Activated CD4-positive, CD25-positive, alpha-beta regulatory T cell (primary cell): ENCODE data around the gene ASB2.
A peak's percentile ranks its signal among the peaks of the same experiment; 100 is the strongest.

ENCODE experiments used
- DNase-seq, 4 experiments: peaks; one replicate each; lab custom pipeline; 2025; lab: John Stamatoyannopoulos, UW

Gene ASB2

DNA sequence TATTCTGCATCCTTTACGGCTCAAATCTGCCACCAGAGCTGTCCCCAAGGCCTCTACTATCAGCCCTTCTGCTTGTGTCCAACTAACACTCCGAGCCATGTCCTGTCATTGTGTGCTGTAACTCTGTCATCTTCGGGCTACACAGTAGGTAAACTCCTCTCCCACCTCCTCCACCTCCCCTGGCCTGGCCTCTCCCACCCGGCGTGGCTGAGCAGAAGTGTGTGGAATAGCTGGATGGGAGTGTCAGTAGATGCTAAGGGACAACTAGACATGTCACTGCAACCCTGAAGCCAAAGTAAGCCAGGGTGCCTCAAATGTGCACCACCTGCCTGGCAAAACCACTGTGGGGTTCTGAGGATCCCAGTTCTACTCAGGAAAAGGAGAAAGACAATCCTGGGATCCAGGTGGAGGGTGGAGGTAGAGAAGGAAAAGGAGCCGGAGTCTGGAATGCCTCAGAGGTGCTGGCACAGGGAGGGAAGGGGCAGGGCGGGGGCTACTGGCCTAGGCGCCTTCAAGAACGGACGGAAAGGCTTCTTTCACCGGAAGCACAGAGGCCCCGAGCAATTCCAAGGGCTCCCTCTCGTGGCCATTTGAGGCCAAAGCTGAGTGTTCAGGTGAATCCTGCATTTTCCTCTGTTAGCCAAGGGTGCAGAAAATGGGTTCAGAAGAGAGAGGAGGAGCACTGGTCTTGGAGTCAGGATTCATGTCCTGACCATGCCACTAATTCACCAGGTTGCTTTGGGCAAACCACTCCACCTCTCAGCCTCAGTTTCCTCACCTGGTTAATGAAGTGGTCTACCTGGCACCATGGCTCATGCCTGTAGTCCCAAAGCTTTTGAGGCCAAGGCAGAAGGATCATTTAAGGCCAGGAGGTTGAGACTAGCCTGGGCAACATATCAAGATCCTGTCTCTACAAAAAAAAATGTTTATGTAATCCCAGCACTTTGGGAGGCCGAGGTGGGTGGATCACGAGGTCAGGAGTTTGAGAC lies 69.7 kb downstream of the ASB2 start:
- DNase-seq, result peak in 2 of 4 experiments; percentile 5 to 36

DNA sequence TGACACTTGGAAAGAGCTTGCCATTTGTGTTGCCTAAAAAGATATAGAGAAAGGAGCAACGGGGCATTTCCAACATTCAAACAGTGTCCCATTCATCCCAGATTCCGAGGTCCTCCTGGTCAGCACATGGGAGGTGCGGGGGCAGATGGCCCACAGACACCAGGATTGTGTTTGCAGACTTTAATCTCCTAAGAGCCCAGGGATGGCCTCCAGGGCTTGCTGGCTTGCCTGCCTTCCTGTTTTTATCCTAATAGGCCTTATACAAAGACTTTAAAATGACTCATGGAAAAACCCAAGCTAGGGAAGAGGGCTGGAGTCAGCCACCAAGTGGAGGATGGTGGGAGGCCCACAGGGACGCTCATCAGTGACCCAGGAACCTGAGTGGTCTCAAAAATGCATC lies 70.7 kb downstream of the ASB2 start:
- no peak for DNase-seq

DNA sequence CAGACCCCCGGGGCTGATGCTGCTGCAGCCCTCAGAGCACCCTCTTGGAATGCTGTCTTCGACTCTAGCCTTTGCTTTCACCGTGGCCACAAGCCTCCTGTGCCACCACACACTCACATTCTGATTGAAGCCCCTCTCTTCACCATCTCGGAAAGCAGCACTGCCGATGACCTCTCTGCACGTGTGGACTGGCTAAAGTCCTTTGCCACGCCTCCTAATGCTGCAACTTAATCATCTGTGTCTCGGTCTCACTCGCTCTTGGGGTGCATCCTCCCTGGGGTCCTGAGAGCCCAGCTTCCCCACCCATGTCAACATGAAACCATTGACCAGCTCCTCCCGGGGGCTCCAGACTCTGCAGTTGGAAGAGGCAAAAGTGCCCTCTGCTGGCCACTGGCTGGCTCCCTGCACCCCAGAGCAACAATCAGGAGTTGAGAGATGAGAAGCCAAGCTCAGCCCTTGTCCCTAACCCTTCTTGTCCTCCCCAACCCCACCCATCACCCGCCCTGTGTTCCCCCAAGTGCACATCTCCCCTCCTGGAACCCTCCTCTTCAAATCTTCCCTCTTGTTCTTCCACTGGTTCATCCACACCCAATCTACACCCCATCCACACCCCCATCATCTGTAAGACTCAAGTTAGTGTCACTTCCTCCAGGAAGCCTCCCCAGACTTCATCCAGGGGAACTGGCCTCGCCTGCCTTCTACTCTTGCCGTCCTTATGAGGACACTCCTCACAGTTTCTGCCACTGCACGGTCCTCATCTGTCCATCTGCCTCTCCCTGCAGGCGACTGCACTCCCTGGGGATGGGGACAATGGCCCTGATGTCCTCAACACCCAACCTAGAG lies 72.8 kb downstream of the ASB2 start:
- DNase-seq, result no peak

DNA sequence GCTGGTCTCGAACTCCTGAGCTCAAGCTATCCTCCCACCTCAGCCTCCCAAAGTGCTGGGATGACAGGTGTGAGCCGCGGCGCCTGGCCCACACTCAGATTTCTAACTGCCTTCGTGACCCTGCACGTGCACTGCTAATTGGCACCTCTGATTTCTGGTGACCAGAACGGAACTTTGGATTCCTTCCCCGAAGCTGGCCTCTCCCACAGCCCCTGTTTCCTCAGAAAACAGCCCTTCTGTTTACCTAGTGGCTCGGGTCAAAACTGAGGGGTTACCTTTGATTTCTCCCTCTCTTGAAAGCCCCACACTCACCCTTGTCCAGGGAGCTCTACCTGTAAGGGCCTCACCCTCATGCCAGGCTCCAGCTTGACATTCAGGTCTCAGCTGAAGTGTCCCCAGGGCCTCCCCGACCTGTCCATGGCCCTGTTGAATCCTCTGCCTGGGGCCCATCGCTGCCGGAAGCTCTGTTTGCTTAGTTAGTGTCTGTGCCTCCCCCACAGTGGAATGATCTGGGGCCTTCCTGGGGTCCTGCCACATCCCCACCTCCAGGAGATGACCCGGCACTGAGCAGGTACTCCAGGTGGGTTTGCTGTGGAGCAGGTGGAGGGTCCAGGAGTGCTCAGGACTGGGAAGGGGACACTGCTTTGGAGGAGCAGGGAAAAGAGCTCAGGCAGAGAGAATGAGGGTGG lies 73.6 kb downstream of the ASB2 start:
- no peak for DNase-seq

DNA sequence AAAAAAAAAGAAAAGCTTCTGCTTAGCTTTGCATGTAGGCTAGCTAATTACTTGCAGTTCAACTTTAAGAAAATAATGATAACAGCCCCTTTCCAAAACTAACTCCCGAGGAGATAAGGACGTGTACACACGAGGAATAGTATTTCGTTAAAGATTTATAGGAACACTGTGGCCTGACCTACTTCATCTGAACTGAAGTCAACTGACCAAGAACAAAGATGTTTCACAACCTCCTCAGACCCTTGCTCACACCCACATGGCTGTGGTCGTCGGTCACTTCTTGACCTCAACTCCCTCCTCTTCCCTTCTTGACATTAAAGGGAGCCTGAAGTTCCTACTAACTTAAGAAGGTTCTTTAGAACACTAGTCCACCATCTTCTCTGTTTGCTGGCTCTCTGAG lies 74.6 kb downstream of the ASB2 start:
- no peak for DNase-seq

DNA sequence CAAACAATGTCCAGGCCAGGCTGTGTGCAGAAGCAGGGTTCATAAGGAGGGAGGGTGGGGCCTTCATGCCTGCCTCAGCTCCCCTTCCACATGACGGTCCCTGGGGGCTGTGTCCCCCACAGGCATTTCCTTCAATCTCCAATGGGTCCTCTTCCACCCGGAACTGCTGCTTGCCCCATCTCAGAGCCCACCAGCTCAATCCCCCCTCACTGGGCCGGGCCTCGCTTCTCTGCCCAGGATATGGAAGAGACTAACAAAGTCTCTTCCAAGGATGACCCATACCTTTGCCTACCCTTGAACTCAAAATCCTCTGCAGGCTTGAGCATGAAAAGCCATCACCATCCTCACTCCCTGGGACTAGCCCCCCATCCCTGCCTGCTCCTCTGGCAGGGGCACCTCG lies 77.6 kb downstream of the ASB2 start:
- DNase-seq, result no peak

DNA sequence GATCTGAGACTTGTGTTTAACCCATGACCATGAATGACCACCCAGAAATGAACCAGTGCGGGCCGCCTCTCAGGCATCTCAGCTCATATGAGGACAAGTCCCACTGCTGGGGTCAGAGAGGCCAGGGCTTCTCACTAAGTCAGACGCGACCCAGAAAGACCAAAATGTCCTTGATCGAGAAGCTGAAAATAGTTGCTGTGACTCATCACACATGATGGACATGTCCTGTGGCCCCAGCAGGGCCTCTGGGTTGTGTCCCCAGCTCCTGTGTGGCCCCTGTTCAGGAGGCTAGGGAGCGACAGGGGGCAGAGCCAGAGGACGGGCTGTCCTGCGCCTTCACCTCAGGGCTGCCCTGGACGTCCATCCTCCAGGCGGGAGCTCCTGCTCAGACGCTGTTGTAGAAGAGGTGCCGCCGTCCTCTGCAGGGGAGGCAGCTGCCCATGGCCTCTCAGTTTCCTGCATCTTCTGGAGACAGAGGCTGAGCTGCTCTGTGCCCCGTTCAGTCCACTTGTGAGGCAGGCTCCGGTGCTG lies 78.2 kb downstream of the ASB2 start:
- no peak for DNase-seq

DNA sequence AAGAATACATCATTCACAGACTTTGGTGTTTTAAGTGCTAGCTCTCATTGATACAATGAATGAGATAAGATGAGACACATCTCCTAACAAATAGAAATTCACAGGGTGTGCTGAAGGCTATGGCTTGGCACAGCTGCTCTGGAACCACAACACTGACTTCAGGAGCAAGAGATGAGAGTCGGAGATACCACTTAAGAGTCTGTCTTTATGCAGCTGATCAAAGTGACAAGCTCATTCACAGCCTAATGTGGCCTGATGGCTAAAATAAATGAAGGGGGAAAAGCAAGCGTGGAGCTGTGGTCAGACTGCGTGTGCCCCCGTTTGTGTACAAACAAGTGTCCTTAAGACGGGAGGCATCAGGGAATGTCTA lies 78.9 kb downstream of the ASB2 start:
- DNase-seq, result no peak

DNA sequence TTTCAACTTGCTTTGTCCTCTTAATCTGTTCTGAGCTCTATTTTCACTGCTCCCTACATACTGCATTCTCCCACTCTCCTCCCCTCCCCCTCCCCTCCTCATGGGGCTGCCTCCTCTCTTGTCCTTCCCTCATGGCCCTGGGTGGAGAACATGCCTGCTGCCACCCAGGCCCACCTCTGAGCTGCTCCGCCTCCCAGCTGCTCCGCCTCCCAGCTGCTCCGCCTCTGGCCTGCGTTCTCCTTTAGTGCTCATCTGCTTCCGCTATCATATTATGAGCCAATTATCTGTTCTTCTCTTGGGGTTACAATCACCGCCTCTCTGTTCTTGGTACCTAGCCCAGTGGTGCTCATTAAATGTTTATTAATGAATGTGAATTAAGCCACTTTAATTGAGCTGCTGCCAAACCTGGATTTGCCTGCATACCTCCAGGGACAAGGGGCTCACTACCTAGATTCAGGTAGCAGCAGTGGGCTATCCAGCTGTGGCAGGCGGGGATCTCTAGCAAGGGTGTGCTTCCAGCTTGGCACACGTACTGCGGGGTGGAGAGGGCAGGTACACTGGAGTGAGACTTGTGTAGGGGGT lies 81.3 kb downstream of the ASB2 start:
- no peak for DNase-seq

DNA sequence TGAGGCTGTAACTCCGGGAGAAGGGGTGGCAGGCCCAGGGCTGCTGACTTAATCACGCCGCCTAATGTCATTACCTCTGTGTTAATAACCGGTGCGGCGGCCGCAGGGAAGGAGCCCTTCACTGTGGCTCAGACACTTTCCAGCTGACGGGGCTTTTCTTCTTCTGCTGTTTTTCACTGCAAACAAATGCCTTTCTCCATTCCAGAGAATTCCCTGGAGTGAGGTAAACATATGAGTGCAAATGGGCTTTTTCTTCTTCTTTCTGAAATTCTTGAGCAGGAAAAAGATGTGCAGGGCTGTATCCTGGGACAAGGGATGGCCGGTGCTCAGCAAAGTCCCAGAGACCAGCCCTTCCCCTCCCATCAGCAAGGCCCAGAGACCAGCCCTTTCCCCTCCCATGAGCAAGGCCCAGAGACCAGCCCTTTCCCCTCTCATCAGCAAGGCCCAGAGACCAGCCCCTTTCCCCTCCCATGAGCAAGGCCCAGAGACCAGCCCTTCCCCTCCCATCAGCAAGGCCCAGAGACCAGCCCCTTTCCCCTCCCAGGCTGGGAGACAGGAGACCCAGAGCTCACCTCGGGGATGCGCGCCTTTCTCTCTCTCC lies 82.6 kb downstream of the ASB2 start:
- no peak for DNase-seq

DNA sequence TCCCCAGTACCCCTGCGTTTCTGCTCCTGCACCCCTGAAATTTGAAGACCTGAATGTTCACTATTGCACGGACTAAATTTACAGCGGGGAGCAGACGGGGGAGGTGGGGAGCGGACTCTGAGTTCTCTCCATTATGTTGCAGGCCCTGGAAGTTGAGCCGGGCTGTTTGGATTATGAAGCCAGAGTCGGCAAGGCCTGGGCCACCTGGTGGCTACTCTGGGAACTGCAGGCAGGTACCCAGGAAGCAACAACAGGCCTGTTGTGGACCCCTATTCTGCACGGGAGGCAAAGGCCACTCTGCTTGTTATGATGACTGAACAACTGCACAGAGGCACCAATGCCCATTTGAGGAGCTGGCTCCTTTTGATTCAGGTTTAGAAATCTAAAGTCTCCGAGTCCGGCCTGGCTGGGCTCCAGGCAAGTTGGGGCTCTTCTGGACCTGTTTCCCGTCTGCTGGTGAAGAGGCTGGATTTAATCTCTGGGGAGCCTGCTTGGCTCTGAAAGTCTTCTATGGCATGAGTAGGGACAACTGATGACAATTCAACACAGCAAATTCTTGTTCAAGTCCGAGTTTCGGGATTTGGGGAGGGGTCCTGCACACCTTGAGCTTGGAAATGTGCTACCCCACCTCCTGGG lies 83.3 kb downstream of the ASB2 start:
- DNase-seq, result peak; percentile 41 to 79 (median 59)

DNA sequence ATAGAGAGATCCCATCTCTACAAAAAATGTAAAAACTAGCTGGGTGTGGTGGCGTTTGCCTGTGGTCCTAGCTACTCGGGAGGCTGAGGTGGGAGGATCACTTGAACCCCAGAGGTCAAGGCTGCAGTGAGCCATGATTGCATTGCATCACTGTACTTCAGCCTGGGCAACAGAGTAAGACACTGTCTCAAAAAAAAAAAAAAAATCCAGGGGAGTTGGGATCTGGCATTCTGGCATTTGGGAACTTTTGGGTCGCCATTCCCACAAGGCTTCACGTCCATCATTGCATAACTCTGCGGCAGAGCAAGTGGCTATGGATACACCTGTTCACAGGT lies 83.9 kb downstream of the ASB2 start:
- no peak for DNase-seq

DNA sequence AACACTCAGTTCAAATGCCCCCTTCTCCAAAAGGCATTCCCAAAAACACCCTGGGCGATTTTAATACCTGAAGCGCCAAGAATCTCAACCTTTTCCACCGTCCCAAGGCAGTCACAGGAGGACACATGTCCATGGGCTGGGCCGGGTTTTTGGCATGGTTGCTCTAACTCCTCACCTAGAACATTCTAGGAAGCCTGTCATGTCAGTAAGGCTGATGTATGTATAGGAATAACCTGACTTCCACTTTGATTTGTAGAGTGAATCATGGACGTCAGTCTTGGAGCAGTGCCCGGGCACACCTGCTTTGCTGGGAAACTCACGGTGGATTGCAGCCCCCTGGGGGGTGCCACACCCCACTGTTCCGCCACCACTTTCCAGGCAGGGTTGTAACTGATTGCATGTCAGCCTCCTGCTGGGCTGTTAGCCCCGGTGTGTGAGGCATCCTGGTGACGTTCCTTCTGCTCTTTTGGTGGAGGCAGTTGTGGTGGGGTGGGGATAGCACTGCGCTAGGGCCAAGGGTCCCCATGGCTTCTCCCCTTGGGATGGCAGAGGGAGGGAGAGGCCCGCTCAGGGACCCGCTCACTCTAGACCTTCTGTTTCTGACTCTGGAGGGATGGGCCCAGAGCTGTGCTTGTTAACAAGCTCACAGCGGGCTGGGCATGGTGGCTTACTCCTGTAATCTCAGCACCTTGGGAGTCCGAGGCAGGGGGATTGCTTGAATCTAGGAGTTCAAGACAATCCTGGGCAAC lies 84.4 kb downstream of the ASB2 start:
- DNase-seq, result no peak

DNA sequence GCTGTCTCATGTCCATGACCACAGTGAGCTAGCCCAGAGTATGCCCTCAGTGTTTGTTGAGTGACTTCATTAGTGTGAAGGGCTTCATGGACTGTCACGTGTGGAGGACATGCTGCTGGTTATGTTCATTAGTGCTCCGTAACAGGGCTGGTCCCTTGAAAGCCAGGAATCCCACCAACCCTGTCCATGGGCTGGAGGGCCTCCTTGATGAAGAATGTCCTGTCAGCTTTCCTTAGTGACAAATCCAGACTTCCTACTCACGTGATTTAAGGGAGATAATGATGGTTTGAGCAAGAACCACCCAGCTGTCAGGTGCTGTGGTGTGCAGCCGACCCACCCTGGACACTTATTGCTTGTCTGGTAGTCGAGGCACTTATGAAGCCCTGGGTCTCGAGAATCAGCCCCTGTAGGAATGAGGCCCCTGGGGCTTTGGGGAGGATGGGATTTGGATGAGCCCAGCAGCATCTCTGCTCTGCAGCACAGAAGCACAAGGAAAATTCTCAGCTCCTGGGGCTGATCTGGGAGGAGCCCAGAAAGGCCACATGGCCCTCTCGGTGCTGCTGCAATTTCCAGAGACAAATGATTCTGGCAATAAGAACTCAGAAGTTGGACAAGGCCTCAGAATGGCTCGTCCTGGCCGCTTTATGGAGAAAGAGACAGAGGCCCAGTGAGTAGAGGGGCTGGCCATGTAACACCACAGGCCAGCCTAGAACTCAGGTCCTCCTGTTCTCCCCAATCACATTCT lies 86.5 kb downstream of the ASB2 start:
- DNase-seq, result no peak

DNA sequence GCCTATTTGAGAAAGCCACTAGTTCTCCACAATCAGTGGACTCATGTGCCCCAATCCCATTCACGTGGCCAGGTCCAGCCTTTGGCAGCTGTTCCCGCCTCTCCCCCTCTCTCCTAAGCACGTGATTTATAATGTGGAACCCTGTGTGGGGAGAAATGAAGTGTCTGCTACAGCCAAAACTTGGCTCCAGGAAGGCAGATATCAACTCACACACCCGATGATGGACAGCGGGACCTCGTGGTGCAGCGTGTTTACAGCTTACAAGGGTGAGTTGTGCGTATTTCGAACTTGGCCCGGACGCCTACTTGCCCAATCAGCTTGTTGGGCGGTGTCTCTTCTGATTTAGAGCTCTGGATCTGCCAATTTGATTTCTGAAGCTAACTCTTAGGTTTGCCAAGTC lies 87.4 kb downstream of the ASB2 start:
- DNase-seq, result no peak

DNA sequence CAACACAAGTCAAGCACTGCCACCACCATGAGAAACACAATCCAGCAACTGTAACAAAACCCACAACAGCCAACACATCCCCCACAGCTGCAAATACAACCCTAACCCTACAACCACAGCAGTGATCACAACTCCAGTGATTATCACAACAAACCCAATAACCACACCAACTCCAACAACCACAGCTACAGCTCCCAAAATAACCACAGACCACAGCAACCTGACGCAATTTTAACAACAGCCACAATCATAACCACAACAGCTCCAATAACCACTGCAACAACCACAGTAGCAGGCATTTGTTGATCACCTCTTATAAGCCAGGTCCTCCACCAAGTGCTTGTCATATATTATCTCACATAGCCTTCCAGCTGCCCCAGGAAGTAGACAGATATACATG lies 91.4 kb downstream of the ASB2 start:
- no peak for DNase-seq
